CD4-positive, alpha-beta memory T cell (primary cell): Measurements from ENCODE around the gene GALNT18. TPM values are rescaled to one million over a fixed set of nuclear protein-coding genes. Genes with fewer than 3 reads are reported as not detected.

Experiments
- CTCF ChIA-PET: fragments of 350-600 bp; sonication (Branson Sonifier 250); formaldehyde crosslinking; loops from one replicate; lab custom pipeline; 2021; ENCODE audit warnings: inconsistent platforms; ENCODE audit not compliant: partially characterized antibody; lab: Charles Lee
- POLR2A ChIA-PET: fragments of 350-600 bp; sonication (Branson Sonifier 250); formaldehyde crosslinking; loops from one replicate; lab custom pipeline; 2021; ENCODE audit not compliant: partially characterized antibody; lab: Charles Lee
- DNase-seq, 5 donors: peaks; one replicate each; pipeline versions ENCODE4 v3.0.0 to v3.0.0-alpha.2; 2020 to 2022; ENCODE audit warnings: mixed read lengths in 1 of 5
- H3K27ac ChIP-seq: one replicate; pipeline ENCODE4 v1.7.0; 2013; ENCODE audit warnings: low read depth, low read length
- H3K27me3 ChIP-seq: 2 replicates; pipeline ENCODE4 v1.7.0; 2013; ENCODE audit warnings: mild to moderate bottlenecking, low read length, moderate library complexity; ENCODE audit not compliant: insufficient read depth
- H3K36me3 ChIP-seq: 2 replicates; pipeline ENCODE4 v1.7.0; 2013; ENCODE audit warnings: mild to moderate bottlenecking, low read length, moderate library complexity; ENCODE audit not compliant: insufficient read depth
- H3K4me1 ChIP-seq: 2 replicates; pipeline ENCODE4 v1.7.0; 2013; ENCODE audit warnings: mild to moderate bottlenecking, low read length, moderate library complexity; ENCODE audit not compliant: insufficient read depth
- H3K4me3 ChIP-seq, 2 donors: one replicate each; pipeline ENCODE4 v1.7.0; 2013; ENCODE audit warnings: low read length in 2 of 2, mild to moderate bottlenecking in 1 of 2
- H3K9me3 ChIP-seq, 2 donors: one replicate each; pipeline ENCODE4 v1.7.0; 2013; ENCODE audit warnings: low read length in 2 of 2, control low read depth in 1 of 2; ENCODE audit not compliant: control insufficient read depth in 1 of 2
- H3K27ac Mint-ChIP-seq, 7 donors: one replicate each; pipeline ENCODE4 v1.8.0; 2020 to 2021; ENCODE audit warnings: mixed read lengths in 7 of 7, mild to moderate bottlenecking in 6 of 7, inconsistent platforms in 3 of 7, moderate library complexity in 3 of 7
- H3K27me3 Mint-ChIP-seq, 2 donors: one replicate each; pipeline ENCODE4 v1.8.0; 2020 to 2021; ENCODE audit warnings: mixed read lengths in 2 of 2
- H3K36me3 Mint-ChIP-seq, 2 donors: one replicate each; pipeline ENCODE4 v1.8.0; 2020 to 2021; ENCODE audit warnings: mixed read lengths in 2 of 2, inconsistent platforms in 1 of 2, mild to moderate bottlenecking in 1 of 2
- H3K4me1 Mint-ChIP-seq, 4 donors: one replicate each; pipeline ENCODE4 v1.8.0; 2020 to 2021; ENCODE audit warnings: mixed read lengths in 4 of 4, mild to moderate bottlenecking in 1 of 4
- H3K4me3 Mint-ChIP-seq, 8 donors: one replicate each; pipeline ENCODE4 v1.8.0; 2020 to 2021; ENCODE audit warnings: mixed read lengths in 8 of 8, mild to moderate bottlenecking in 7 of 8, moderate library complexity in 6 of 8, inconsistent platforms in 3 of 8
- H3K9me3 Mint-ChIP-seq, 8 donors: one replicate each; pipeline ENCODE4 v1.8.0; 2020 to 2021; ENCODE audit warnings: mixed read lengths in 8 of 8, mild to moderate bottlenecking in 5 of 8, inconsistent platforms in 3 of 8, moderate library complexity in 1 of 8
- intact Hi-C: fragments of 100-400 bp; cut with micrococcal nuclease; formaldehyde crosslinking; loops from one replicate; pipeline ENCODE4 v1.15.1; 2023
- polyA plus RNA-seq, 2 donors: library from polyadenylated mRNA; unstranded; fragments of 300-500 nt; fragmentation: Illumina TruSeq; gene quantifications; one replicate each; pipeline ENCODE4 v1.2.3, GENCODE V29; 2021
- total RNA-seq, 2 experiments: library from RNA; stranded (reverse); gene quantifications; one replicate each; pipeline ENCODE4 v1.2.3, GENCODE V29; 2021

Gene GALNT18
- total and polyA plus RNA-seq, 4 experiments from 2014 or later = not detected

- intact Hi-C loops = no loop called here
- no peak for DNase-seq
- H3K27me3 ChIP-seq = no peaks in the 10 kb centered on the region
- CTCF ChIA-PET = no interaction called here
- no peaks in the 10 kb centered on the region for H3K36me3 Mint-ChIP-seq
- POLR2A ChIA-PET = no interaction called here
- H3K27me3 Mint-ChIP-seq = peaks cover 0 to 2% of the 10 kb centered on the region in 2 donors
- no peak overlapping the region for H3K27ac ChIP-seq
- no peak overlapping the region for H3K27ac Mint-ChIP-seq
- no peak overlapping the region for H3K4me3 Mint-ChIP-seq
- no peaks in the 10 kb centered on the region for H3K9me3 ChIP-seq
- no peaks in the 10 kb centered on the region for H3K4me1 Mint-ChIP-seq
- no peaks in the 10 kb centered on the region for H3K9me3 Mint-ChIP-seq
- no peak overlapping the region for H3K4me3 ChIP-seq
- no peaks in the 10 kb centered on the region for H3K36me3 ChIP-seq
- no peaks in the 10 kb centered on the region for H3K4me1 ChIP-seq
These were observed 179.0 kb downstream of the GALNT18 start for GRCh38 chr11:11442791-11443190.

GRCh38 chr11:11441516-11441915 is 180.3 kb downstream of the GALNT18 start:
- no peak overlapping the region for H3K4me3 ChIP-seq
- H3K9me3 ChIP-seq = no peaks in the 10 kb centered on the region
- H3K27me3 Mint-ChIP-seq = peaks cover 0 to 3% of the 10 kb centered on the region in 2 donors
- ChIA-PET POLR2A (no interaction called here), CTCF (no interaction called here)
- intact Hi-C loops = no loop called here
- no peaks in the 10 kb centered on the region for H3K36me3 Mint-ChIP-seq
- H3K27ac ChIP-seq = no peak overlapping the region
- no peaks in the 10 kb centered on the region for H3K9me3 Mint-ChIP-seq
- H3K27ac Mint-ChIP-seq = no peak overlapping the region
- no peaks in the 10 kb centered on the region for H3K4me1 Mint-ChIP-seq
- H3K4me1 ChIP-seq = no peaks in the 10 kb centered on the region
- no peak overlapping the region for H3K4me3 Mint-ChIP-seq
- H3K27me3 ChIP-seq = no peaks in the 10 kb centered on the region
- DNase-seq = no peak
- no peaks in the 10 kb centered on the region for H3K36me3 ChIP-seq

DNA sequence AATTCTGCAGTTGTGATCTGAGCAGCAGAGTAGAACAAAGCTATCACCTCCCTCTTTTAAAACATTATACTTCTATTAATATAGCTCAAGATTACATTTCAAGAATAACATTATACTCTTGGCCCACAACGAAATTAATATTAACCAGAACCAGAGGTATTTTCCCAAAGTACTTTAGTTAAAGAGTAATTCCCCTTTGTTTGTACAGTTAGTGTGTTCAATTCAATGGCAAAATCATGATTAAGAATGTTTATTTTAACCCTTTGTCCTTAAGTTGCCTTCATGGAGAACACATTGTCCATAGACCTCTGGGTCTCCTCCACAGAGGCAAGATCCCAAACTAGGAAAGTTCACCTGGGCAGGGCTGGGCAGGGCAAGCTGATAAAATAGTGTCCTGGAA is 180.7 kb downstream of the GALNT18 start:
- CTCF ChIA-PET = no interaction called here
- POLR2A ChIA-PET = no interaction called here
- no peaks in the 10 kb centered on the region for H3K36me3 Mint-ChIP-seq
- intact Hi-C loops = no loop called here
- peaks cover 0 to 5% of the 10 kb centered on the region in 2 donors for H3K27me3 Mint-ChIP-seq
- no peaks in the 10 kb centered on the region for H3K9me3 Mint-ChIP-seq
- H3K4me1 ChIP-seq = no peaks in the 10 kb centered on the region
- no peak overlapping the region for H3K4me3 ChIP-seq
- no peaks in the 10 kb centered on the region for H3K9me3 ChIP-seq
- no peaks in the 10 kb centered on the region for H3K36me3 ChIP-seq
- H3K4me3 Mint-ChIP-seq = no peak overlapping the region
- no peak overlapping the region for H3K27ac ChIP-seq
- H3K4me1 Mint-ChIP-seq = no peaks in the 10 kb centered on the region
- no peak overlapping the region for H3K27ac Mint-ChIP-seq
- H3K27me3 ChIP-seq = no peaks in the 10 kb centered on the region
- no peak for DNase-seq

- Histone ChIP-seq H3K9me3 (no peaks in the 10 kb centered on the region), H3K4me1 (no peaks in the 10 kb centered on the region), H3K27me3 (no peaks in the 10 kb centered on the region), H3K27ac (no peak overlapping the region), H3K36me3 (no peaks in the 10 kb centered on the region), H3K4me3 (no peak overlapping the region)
- Mint-ChIP-seq H3K4me3 (no peak overlapping the region), H3K27me3 (peaks cover 0 to 5% of the 10 kb centered on the region in 2 donors), H3K27ac (no peak overlapping the region), H3K36me3 (no peaks in the 10 kb centered on the region), H3K4me1 (no peaks in the 10 kb centered on the region), H3K9me3 (no peaks in the 10 kb centered on the region)
- ChIA-PET CTCF (no interaction called here), POLR2A (no interaction called here)
- intact Hi-C loops = no loop called here
- DNase-seq = no peak
These were observed 181.7 kb downstream of the GALNT18 start for GRCh38 chr11:11440144-11440543.

DNA sequence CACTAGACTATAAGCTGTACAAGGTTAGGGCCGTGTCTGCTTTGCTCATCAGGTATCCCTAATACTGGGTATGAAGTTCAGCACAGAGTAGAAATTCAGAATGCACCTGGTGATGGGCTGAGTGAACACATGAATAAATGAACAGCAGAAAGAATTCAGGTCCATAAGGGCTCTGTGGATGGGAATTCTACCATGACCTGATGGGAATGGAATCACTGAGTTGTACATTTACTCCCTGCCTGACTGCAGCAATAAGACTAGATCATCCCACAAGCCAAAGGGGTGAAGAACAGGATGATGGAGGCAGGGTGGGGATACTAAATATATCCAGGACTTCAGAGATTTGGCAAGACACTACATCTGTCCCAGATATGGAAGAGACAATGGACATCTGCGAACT is 182.2 kb downstream of the GALNT18 start:
- POLR2A ChIA-PET = no interaction called here
- Histone ChIP-seq H3K9me3 (no peaks in the 10 kb centered on the region), H3K4me3 (no peak overlapping the region), H3K27ac (no peak overlapping the region), H3K27me3 (no peaks in the 10 kb centered on the region), H3K4me1 (no peaks in the 10 kb centered on the region), H3K36me3 (no peaks in the 10 kb centered on the region)
- no peaks in the 10 kb centered on the region for H3K9me3 Mint-ChIP-seq
- H3K4me3 Mint-ChIP-seq = no peak overlapping the region
- CTCF ChIA-PET = no interaction called here
- DNase-seq = no peak
- no peak overlapping the region for H3K27ac Mint-ChIP-seq
- no peaks in the 10 kb centered on the region for H3K36me3 Mint-ChIP-seq
- peaks cover 0 to 5% of the 10 kb centered on the region in 2 donors for H3K27me3 Mint-ChIP-seq
- no peaks in the 10 kb centered on the region for H3K4me1 Mint-ChIP-seq
- intact Hi-C loops = no loop called here

DNA sequence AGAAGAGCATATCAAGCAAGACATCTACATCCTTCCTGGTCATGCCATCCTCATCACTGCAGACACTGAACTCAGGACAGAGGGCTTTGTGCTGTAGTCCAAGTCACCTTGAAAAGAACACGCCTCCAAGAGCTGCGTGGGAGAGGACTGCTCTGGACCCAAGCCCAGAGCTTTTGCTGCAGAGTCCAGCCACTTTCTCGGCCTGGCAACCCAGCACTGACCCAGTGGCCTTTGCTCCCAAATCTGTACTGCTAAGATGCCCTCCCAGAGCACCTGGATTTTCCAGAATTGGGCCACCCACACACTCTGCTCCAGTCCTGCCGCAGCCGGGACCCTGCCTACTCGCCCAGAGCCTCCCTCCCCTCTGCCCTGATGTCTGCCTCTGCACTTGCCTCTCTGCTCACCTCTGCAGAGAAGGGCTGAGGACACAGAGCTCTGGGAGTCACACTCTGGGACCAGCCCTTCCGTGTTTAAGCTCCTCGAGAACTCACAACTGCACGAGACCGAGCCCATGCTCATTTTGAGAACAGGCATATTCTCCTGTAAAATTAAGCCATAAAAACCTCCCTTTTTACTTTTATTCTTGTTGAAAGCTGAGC is 185.0 kb downstream of the GALNT18 start:
- DNase-seq = no peak
- Histone ChIP-seq H3K9me3 (no peaks in the 10 kb centered on the region), H3K4me1 (no peaks in the 10 kb centered on the region), H3K36me3 (no peaks in the 10 kb centered on the region), H3K4me3 (no peak overlapping the region), H3K27ac (no peak overlapping the region), H3K27me3 (no peaks in the 10 kb centered on the region)
- intact Hi-C loops = no loop called here
- H3K36me3 Mint-ChIP-seq = no peaks in the 10 kb centered on the region
- ChIA-PET POLR2A (no interaction called here), CTCF (no interaction called here)
- H3K4me1 Mint-ChIP-seq = no peaks in the 10 kb centered on the region
- H3K27ac Mint-ChIP-seq = no peak overlapping the region
- H3K4me3 Mint-ChIP-seq = no peak overlapping the region
- H3K9me3 Mint-ChIP-seq = no peaks in the 10 kb centered on the region
- H3K27me3 Mint-ChIP-seq = peaks cover 0 to 8% of the 10 kb centered on the region in 2 donors

DNA sequence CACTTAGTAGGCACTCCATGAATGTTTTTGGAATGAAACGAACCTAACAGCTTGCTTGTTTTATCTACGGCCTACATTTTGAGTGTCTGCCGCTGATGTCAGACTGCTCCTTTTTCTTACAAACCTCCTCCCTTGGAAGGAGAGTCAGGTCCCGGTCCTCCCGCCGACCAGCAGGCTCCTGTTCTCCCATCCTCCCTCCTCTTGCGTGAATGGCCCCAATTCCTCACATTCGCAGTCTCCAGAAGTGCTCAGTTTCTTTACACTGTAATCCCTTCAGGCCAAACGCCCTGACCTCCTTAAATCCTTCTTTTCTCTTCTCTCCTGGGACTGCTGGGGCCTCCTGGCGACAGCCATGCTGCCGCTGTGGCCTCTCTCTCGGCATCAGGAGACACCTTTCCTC is 186.2 kb downstream of the GALNT18 start:
- Mint-ChIP-seq H3K4me3 (no peak overlapping the region), H3K4me1 (no peaks in the 10 kb centered on the region), H3K27me3 (peaks cover 0 to 8% of the 10 kb centered on the region in 2 donors), H3K27ac (no peak overlapping the region), H3K36me3 (no peaks in the 10 kb centered on the region), H3K9me3 (no peaks in the 10 kb centered on the region)
- no peak overlapping the region for H3K27ac ChIP-seq
- intact Hi-C loops = no loop called here
- no peaks in the 10 kb centered on the region for H3K36me3 ChIP-seq
- POLR2A ChIA-PET = no interaction called here
- no peak for DNase-seq
- H3K27me3 ChIP-seq = no peaks in the 10 kb centered on the region
- H3K9me3 ChIP-seq = no peaks in the 10 kb centered on the region
- no peak overlapping the region for H3K4me3 ChIP-seq
- no peaks in the 10 kb centered on the region for H3K4me1 ChIP-seq
- CTCF ChIA-PET = no interaction called here

DNA sequence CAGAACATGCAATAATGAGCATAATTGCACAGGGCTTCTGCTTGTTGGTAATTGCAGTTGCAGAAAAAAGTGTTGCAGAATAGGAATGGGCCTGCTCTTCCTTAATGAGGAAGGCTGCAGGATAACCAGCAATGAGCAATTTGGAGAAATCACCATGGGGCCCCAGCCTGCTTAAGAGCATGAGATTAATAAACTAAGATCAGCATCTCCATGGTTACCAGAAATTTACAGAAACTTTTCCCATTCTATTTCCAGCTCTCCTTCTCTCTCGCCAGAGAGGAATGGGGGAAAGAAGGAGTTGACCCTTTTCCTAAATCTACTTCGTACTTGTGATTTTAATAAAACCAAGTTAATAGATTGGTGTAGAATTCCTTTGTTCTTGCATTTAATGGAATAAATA is 187.8 kb downstream of the GALNT18 start:
- Mint-ChIP-seq H3K4me3 (no peak overlapping the region), H3K4me1 (no peaks in the 10 kb centered on the region), H3K9me3 (no peaks in the 10 kb centered on the region), H3K27me3 (peaks cover 0 to 8% of the 10 kb centered on the region in 2 donors), H3K36me3 (no peaks in the 10 kb centered on the region), H3K27ac (no peak overlapping the region)
- CTCF ChIA-PET = no interaction called here
- Histone ChIP-seq H3K9me3 (no peaks in the 10 kb centered on the region), H3K36me3 (no peaks in the 10 kb centered on the region), H3K4me3 (no peak overlapping the region), H3K27me3 (no peaks in the 10 kb centered on the region), H3K4me1 (no peaks in the 10 kb centered on the region), H3K27ac (no peak overlapping the region)
- POLR2A ChIA-PET = no interaction called here
- no peak for DNase-seq
- intact Hi-C loops = no loop called here
